Panc1 (cell line): ENCODE results near the gene ZNF235. TPM values are rescaled to one million over a fixed set of nuclear protein-coding genes. Genes with fewer than 3 reads are reported as not detected.

Experiments
- ATAC-seq: fragments of 200-7000 bp; cut with Tn5 transposase; 2 replicates; pipeline ENCODE4 v1.9.1; 2020; ENCODE audit warnings: mild to moderate bottlenecking, moderate library complexity
- BruUV-seq: library from RNA; stranded (reverse); fragments of 400-500 nt; replicated peaks from 2 replicates; lab custom pipeline; 2021; lab: Mats Ljungman, UMichigan
- CTCF ChIA-PET: fragments of 300-600 bp; sonication (Branson Sonifier 250); formaldehyde crosslinking; loops from one replicate; lab custom pipeline; 2022; ENCODE audit warnings: antibody characterized with exemption; lab: Charles Lee
- POLR2A ChIA-PET: fragments of 300-600 bp; sonication (Branson Sonifier 250); formaldehyde crosslinking; loops from one replicate; lab custom pipeline; 2022; ENCODE audit warnings: antibody characterized with exemption; lab: Charles Lee
- DNase-seq: peaks from one replicate; pipeline ENCODE4 v3.0.0-alpha.2; 2010; ENCODE audit warnings: low read depth, low spot score
- H3K27ac ChIP-seq: 2 replicates; pipeline ENCODE4 v1.5.1; 2011; ENCODE audit warnings: mild to moderate bottlenecking, low read length, inconsistent platforms
- H3K27me3 ChIP-seq: fragments of 200-500 bp; sonication (Bioruptor generic); 2 replicates; pipeline ENCODE4 v1.6.0; 2014; ENCODE audit warnings: low read length, inconsistent platforms; ENCODE audit not compliant: control insufficient read depth, insufficient read depth
- H3K36me3 ChIP-seq: fragments of 200-500 bp; sonication (Bioruptor generic); 2 replicates; pipeline ENCODE4 v1.5.1; 2014; ENCODE audit warnings: inconsistent platforms, mild to moderate bottlenecking, low read length, moderate library complexity; ENCODE audit not compliant: control insufficient read depth, insufficient read depth
- H3K4me1 ChIP-seq: 2 replicates; pipeline ENCODE4 v1.5.1; 2011; ENCODE audit warnings: inconsistent platforms, mild to moderate bottlenecking, low read length, moderate library complexity; ENCODE audit not compliant: control insufficient read depth, insufficient read depth
- H3K4me3 ChIP-seq, 2 experiments: 2 replicates each; pipeline ENCODE4 v1.5.1; 2011 to 2012; ENCODE audit warnings: low read depth in 2 of 2, low read length in 2 of 2, mild to moderate bottlenecking in 2 of 2, inconsistent platforms in 1 of 2, moderate library complexity in 1 of 2
- H3K9me3 ChIP-seq: fragments of 200-500 bp; sonication (Bioruptor generic); 2 replicates; pipeline ENCODE4 v1.5.1; 2014; ENCODE audit warnings: low read depth, mild to moderate bottlenecking, inconsistent platforms, low read length, moderate library complexity; ENCODE audit not compliant: control insufficient read depth, insufficient read depth
- POLR2AphosphoS5 ChIP-seq: IDR thresholded peaks from 2 replicates; pipeline ENCODE4 v1.6.1; 2012; ENCODE audit warnings: mild to moderate bottlenecking, low read depth, low read length, moderate library complexity
- SIN3A ChIP-seq: IDR thresholded peaks from 2 replicates; pipeline ENCODE4 v1.6.1; 2012; ENCODE audit warnings: low read depth, mild to moderate bottlenecking, low read length, moderate library complexity, borderline replicate concordance; ENCODE audit not compliant: insufficient read depth
- TCF7L2 ChIP-seq: IDR thresholded peaks from 2 replicates; pipeline ENCODE4 v1.6.1; 2011; ENCODE audit warnings: mild to moderate bottlenecking, low read depth, low read length, inconsistent platforms
- in situ Hi-C: cut with HindIII; loops from 2 replicates; pipeline ENCODE4 v1.10.0; 2016; ENCODE audit warnings: low sequenced_read_pairs, low pct_unique_long_range_greater_than_20kb
- intact Hi-C: fragments of 100-400 bp; cut with micrococcal nuclease; formaldehyde crosslinking; loops from one replicate; pipeline ENCODE4 v1.10.0; 2022; ENCODE audit not compliant: unreplicated experiment
- total RNA-seq: library from RNA; stranded (reverse); gene quantifications from one replicate; pipeline ENCODE4 v1.2.1, GENCODE V29; 2021; ENCODE audit not compliant: unreplicated experiment
- TF ChIP-seq, protein P1 (sequence below), 2 experiments: IDR thresholded peaks; 2 replicates each; pipeline ENCODE4 v1.6.1; 2011 to 2012; ENCODE audit warnings: low read depth in 2 of 2, control low read depth in 1 of 2, low read length in 1 of 2, mild to moderate bottlenecking in 1 of 2, moderate library complexity in 1 of 2; ENCODE audit not compliant: insufficient read depth in 1 of 2
- TF ChIP-seq, protein P2 (sequence below): fragments of 450-650 bp; IDR thresholded peaks from 2 replicates; pipeline ENCODE4 v1.5.1; 2017; ENCODE audit warnings: mild to moderate bottlenecking

Gene ZNF235
- total RNA-seq, 1 experiment from 2014 or later: 5.1 TPM

DNA sequence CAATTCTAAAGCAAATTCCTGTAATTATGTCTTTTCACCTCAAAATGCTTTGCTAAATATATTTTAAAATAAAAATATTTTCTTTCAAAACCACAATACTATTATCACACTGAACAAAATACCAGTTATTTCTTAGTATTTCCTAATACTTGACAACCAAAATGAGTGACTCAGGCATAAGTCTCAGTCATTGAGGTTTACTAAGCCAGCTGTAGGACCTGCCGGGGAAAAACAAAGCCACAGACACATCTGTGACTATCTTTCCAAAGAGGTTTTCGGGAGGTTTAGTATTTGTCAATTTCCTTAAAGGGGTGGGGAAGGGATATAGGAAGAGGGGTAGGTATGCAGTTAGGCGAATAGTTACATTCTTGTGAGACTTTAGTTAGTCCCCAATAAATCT is 3.2 kb upstream of the ZNF235 start:
- BruUV-seq: no TSS peak
- POLR2A ChIA-PET: no interaction called here
- DNase-seq (no peak), ATAC-seq (no peak)
- Histone ChIP-seq H3K27me3 (no peaks in the 10 kb centered on the region), H3K9me3 (no peaks in the 10 kb centered on the region), H3K4me1 (no peaks in the 10 kb centered on the region), H3K4me3 (no peak overlapping the region), H3K36me3 (peaks cover under 1% of the 10 kb centered on the region), H3K27ac (no peak overlapping the region)
- CTCF ChIA-PET: no interaction called here
- in situ Hi-C loops (no loop called here), intact Hi-C loops (no loop called here)
- TF ChIP-seq POLR2AphosphoS5 (no peak), TCF7L2 (no peak), SIN3A (no peak)
- TF ChIP-seq, protein P1, sequence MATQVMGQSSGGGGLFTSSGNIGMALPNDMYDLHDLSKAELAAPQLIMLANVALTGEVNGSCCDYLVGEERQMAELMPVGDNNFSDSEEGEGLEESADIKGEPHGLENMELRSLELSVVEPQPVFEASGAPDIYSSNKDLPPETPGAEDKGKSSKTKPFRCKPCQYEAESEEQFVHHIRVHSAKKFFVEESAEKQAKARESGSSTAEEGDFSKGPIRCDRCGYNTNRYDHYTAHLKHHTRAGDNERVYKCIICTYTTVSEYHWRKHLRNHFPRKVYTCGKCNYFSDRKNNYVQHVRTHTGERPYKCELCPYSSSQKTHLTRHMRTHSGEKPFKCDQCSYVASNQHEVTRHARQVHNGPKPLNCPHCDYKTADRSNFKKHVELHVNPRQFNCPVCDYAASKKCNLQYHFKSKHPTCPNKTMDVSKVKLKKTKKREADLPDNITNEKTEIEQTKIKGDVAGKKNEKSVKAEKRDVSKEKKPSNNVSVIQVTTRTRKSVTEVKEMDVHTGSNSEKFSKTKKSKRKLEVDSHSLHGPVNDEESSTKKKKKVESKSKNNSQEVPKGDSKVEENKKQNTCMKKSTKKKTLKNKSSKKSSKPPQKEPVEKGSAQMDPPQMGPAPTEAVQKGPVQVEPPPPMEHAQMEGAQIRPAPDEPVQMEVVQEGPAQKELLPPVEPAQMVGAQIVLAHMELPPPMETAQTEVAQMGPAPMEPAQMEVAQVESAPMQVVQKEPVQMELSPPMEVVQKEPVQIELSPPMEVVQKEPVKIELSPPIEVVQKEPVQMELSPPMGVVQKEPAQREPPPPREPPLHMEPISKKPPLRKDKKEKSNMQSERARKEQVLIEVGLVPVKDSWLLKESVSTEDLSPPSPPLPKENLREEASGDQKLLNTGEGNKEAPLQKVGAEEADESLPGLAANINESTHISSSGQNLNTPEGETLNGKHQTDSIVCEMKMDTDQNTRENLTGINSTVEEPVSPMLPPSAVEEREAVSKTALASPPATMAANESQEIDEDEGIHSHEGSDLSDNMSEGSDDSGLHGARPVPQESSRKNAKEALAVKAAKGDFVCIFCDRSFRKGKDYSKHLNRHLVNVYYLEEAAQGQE (IDR thresholded peaks at IDR 0.05; ENCODE audit: insufficient read depth in 1 of 2, low read depth in 2 of 2, low read length in 1 of 2): no peak
- TF ChIP-seq, protein P2, sequence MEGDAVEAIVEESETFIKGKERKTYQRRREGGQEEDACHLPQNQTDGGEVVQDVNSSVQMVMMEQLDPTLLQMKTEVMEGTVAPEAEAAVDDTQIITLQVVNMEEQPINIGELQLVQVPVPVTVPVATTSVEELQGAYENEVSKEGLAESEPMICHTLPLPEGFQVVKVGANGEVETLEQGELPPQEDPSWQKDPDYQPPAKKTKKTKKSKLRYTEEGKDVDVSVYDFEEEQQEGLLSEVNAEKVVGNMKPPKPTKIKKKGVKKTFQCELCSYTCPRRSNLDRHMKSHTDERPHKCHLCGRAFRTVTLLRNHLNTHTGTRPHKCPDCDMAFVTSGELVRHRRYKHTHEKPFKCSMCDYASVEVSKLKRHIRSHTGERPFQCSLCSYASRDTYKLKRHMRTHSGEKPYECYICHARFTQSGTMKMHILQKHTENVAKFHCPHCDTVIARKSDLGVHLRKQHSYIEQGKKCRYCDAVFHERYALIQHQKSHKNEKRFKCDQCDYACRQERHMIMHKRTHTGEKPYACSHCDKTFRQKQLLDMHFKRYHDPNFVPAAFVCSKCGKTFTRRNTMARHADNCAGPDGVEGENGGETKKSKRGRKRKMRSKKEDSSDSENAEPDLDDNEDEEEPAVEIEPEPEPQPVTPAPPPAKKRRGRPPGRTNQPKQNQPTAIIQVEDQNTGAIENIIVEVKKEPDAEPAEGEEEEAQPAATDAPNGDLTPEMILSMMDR: no peak

DNA sequence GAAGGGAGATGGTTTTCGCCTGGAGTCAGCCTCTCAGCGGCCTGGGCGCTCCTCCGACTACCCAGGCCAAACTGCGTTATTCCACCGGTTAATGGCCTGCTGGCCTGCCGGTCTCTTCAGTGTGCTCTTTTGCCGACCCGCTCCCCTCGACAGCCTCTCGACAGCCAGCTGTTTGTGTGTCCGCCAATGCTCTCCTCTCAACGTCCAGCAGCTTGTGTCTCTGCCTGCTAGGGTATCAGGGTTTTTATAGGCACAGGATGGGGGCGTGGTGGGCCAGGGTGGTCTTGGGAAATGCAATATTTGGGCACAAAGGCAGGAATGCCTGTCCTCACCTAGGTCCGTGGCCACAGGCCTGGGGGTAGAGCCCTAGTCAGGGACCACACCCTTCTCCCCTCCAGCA is 1.5 kb upstream of the ZNF235 start:
- DNase-seq (no peak), ATAC-seq (no peak)
- Histone ChIP-seq H3K4me3 (no peak overlapping the region), H3K36me3 (peaks cover 5% of the 10 kb centered on the region), H3K4me1 (no peaks in the 10 kb centered on the region), H3K27ac (no peak overlapping the region), H3K27me3 (no peaks in the 10 kb centered on the region), H3K9me3 (no peaks in the 10 kb centered on the region)
- ChIA-PET CTCF (no interaction called here), POLR2A (no interaction called here)
- intact Hi-C loops: no loop called here
- in situ Hi-C loops: no loop called here
- TF ChIP-seq, protein P1 (IDR thresholded peaks at IDR 0.05; ENCODE audit: insufficient read depth in 1 of 2, low read depth in 2 of 2, low read length in 1 of 2): no peak
- TF ChIP-seq, protein P2: no peak
- no peak for TF ChIP-seq SIN3A
- TF ChIP-seq TCF7L2: no peak
- TF ChIP-seq POLR2AphosphoS5: no peak
- BruUV-seq: no TSS peak
